ENCODE data around the gene TRIM51.

GRCh38 chr11:55902308-55902707 lies 19.2 kb downstream of the TRIM51 start:
- no peak for TF ChIP-seq RAD21 (IDR thresholded peaks at IDR 0.05; ENCODE audit: low read depth)
- TF ChIP-seq MAX (IDR thresholded peaks at IDR 0.05): no peak
- TF ChIP-seq CTCF (IDR thresholded peaks at IDR 0.05 in 2 of 3, conservative IDR thresholded peaks at IDR 0.05 in 1 of 3; ENCODE audit: borderline replicate concordance in 1 of 3, insufficient read depth in 1 of 3, low read depth in 2 of 3, low read length in 2 of 3): no peak
- TF ChIP-seq POLR2AphosphoS5 (IDR thresholded peaks at IDR 0.05; ENCODE audit: low read depth, low read length): no peak
- TF ChIP-seq JUND (IDR thresholded peaks at IDR 0.05): no peak
- TF ChIP-seq ZFX (IDR thresholded peaks at IDR 0.05): no peak
- no peak for TF ChIP-seq ATF3 (IDR thresholded peaks at IDR 0.05)
- TF ChIP-seq POLR2A (IDR thresholded peaks at IDR 0.05; ENCODE audit: borderline replicate concordance, extremely low read depth, insufficient read depth, insufficient read length): no peak
- no peak for TF ChIP-seq EZH2 (IDR thresholded peaks at IDR 0.05)
- TF ChIP-seq FOSL1 (IDR thresholded peaks at IDR 0.05; ENCODE audit: low read depth): no peak
- TF ChIP-seq EZH2phosphoT487 (IDR thresholded peaks at IDR 0.05; ENCODE audit: borderline replicate concordance): no peak
- no peak for TF ChIP-seq YY1 (IDR thresholded peaks at IDR 0.05; ENCODE audit: extremely low read depth, insufficient replicate concordance, low read depth, low read length)
- TF ChIP-seq EGR1 (IDR thresholded peaks at IDR 0.05; ENCODE audit: low read depth): no peak
- TF ChIP-seq SIN3A (IDR thresholded peaks at IDR 0.05; ENCODE audit: low read depth): no peak

Measured in HCT116 (cell line).